Body of pancreas (tissue), 4 donors: Measurements from ENCODE around the gene ATP1A1. TPM values are rescaled to one million over a fixed set of nuclear protein-coding genes. Genes with fewer than 3 reads are reported as not detected.

ENCODE experiments used
- ATAC-seq: fragments of 150-250 bp; one replicate; pipeline ENCODE4 v1.9.1; 2016
- DNase-seq, 4 donors: peaks; one replicate each; pipeline ENCODE4 v3.0.0-alpha.2; 2019
- H3K27ac ChIP-seq, 4 donors: fragments of 200-600 bp; sonication (generic); 1 replicate in 3 of 4; 2 replicates in 1 of 4; pipeline versions ENCODE4 v1.5.1 to v1.6.1; 2016 to 2019; ENCODE audit warnings: mild to moderate bottlenecking in 1 of 4, mixed read lengths in 1 of 4, moderate library complexity in 1 of 4
- H3K27me3 ChIP-seq, 2 donors: fragments of 200-600 bp; sonication (generic); one replicate each; pipeline ENCODE4 v1.6.0; 2016; ENCODE audit warnings: mild to moderate bottlenecking in 1 of 2
- H3K36me3 ChIP-seq, 2 donors: fragments of 200-600 bp; sonication (generic); replicated peaks in 1 of 2; 2 replicates each; pipeline ENCODE4 v1.5.1; 2016; ENCODE audit warnings: low read depth in 2 of 2; ENCODE audit not compliant: insufficient read depth in 1 of 2
- H3K4me1 ChIP-seq: fragments of 200-600 bp; sonication (generic); one replicate; pipeline ENCODE4 v1.6.0; 2016
- H3K4me3 ChIP-seq, 2 donors: fragments of 200-600 bp; sonication (generic); 1 replicate in 1 of 2; 2 replicates in 1 of 2; pipeline ENCODE4 v1.5.1; 2016 to 2019
- H3K9me3 ChIP-seq, 3 donors: fragments of 200-600 bp; sonication (generic); 1 replicate in 2 of 3; 2 replicates in 1 of 3; pipeline ENCODE4 v1.5.1; 2016
- CTCF ChIP-seq, 7 experiments: fragments of 450-650 bp in 4 of 7; fragments of 200-600 bp in 3 of 7; sonication (generic) in 3 of 7; IDR thresholded peaks; one replicate each; pipeline ENCODE4 v1.5.1; 2016 to 2019; ENCODE audit warnings: antibody characterized with exemption in 7 of 7
- POLR2A ChIP-seq, 3 donors: fragments of 450-650 bp; IDR thresholded peaks; one replicate each; pipeline ENCODE4 v1.6.1; 2016; ENCODE audit warnings: antibody characterized with exemption in 3 of 3, mild to moderate bottlenecking in 2 of 3
- WGBS, 2 donors: methylation state at CpG; one replicate each; pipeline ENCODE4 v1.1.5; 2017; 5-methylcytosine and 5-hydroxymethylcytosine counted together
- intact Hi-C: fragments of 100-400 bp; cut with DNase I; formaldehyde crosslinking; loops from one replicate; pipeline ENCODE4 v1.15.1; 2023
- total RNA-seq, 2 donors: library from RNA; depleted of rRNA; stranded (reverse); fragments of >200 nt; gene quantifications; one replicate each; pipeline ENCODE4 v1.1.0, GENCODE V29; 2016

The ATP1A1 gene
- total RNA-seq, 2 donors from 2014 or later: 423 to 593 TPM

- Histone ChIP-seq H3K27ac (peak overlapping the region; percentile 66 to 83 (median 74)), H3K27me3 (no peaks in the 10 kb centered on the region), H3K36me3 (no peaks in the 10 kb centered on the region), H3K4me1 (peaks cover 45% of the 10 kb centered on the region), H3K4me3 (peak overlapping the region; percentile 38 to 84), H3K9me3 (no peaks in the 10 kb centered on the region)
- intact Hi-C loops: no loop called here
- DNase-seq (no peak), ATAC-seq (no peak)
- no peak for TF ChIP-seq POLR2A (IDR thresholded peaks at IDR 0.05)
- 28 to 32% methylated on average over 6 of the region's 6 CpGs for WGBS, 2 donors
Observed at GRCh38 chr1:116417678-116418077, 44.6 kb downstream of the ATP1A1 start.

- ATAC-seq (peak; percentile 79), DNase-seq (peak; percentile 79 to 84 (median 81))
- Histone ChIP-seq H3K4me3 (peak overlapping the region; percentile 38 to 84), H3K27me3 (no peaks in the 10 kb centered on the region), H3K36me3 (no peaks in the 10 kb centered on the region), H3K27ac (peak overlapping the region; percentile 66 to 83 (median 74)), H3K4me1 (peaks cover 41% of the 10 kb centered on the region), H3K9me3 (no peaks in the 10 kb centered on the region)
- TF ChIP-seq POLR2A (IDR thresholded peaks at IDR 0.05) (peak; percentile 54 to 76 (median 69)), CTCF (IDR thresholded peaks at IDR 0.05) (peak in 1 of 7 experiments; percentile 17)
- WGBS, 2 donors: 5 to 14% methylated on average over 14 to 46 of the region's 48 CpGs
- intact Hi-C loops: no loop called here
Observed at GRCh38 chr1:116418091-116418830, 45.2 kb downstream of the ATP1A1 start.

GRCh38 chr1:116420417-116421200, 47.6 kb downstream of the ATP1A1 start:
- no peak for DNase-seq
- Histone ChIP-seq H3K27me3 (no peaks in the 10 kb centered on the region), H3K9me3 (no peaks in the 10 kb centered on the region), H3K4me1 (peaks cover 40% of the 10 kb centered on the region), H3K27ac (peak overlapping the region in 3 of 4 donors; percentile 2 to 37 (median 4)), H3K4me3 (no peak overlapping the region), H3K36me3 (no peaks in the 10 kb centered on the region)
- TF ChIP-seq POLR2A (IDR thresholded peaks at IDR 0.05): no peak
- no peak for TF ChIP-seq CTCF (IDR thresholded peaks at IDR 0.05)
- WGBS, 2 donors: 22 to 50% methylated on average over 2 of the region's 2 CpGs
- ATAC-seq: no peak
- intact Hi-C loops: loop anchor here (10.0 kb wide), 1 partner anchor 54 kb away; no protein-coding TSS in a partner anchor

- TF ChIP-seq CTCF (IDR thresholded peaks at IDR 0.05) (no peak), POLR2A (IDR thresholded peaks at IDR 0.05) (no peak)
- Histone ChIP-seq H3K27ac (no peak overlapping the region), H3K9me3 (no peaks in the 10 kb centered on the region), H3K4me3 (no peak overlapping the region), H3K27me3 (no peaks in the 10 kb centered on the region), H3K36me3 (no peaks in the 10 kb centered on the region), H3K4me1 (peaks cover 6% of the 10 kb centered on the region)
- ATAC-seq (no peak), DNase-seq (no peak)
- intact Hi-C loops: loop anchor here (10.0 kb wide), 1 partner anchor 50 kb away; no protein-coding TSS in a partner anchor
- whole genome bisulfite sequencing, 2 donors: 62 to 75% methylated on average over 5 of the region's 5 CpGs
Observed at GRCh38 chr1:116424438-116424837, 51.4 kb downstream of the ATP1A1 start.

GRCh38 chr1:116424863-116425262, 51.8 kb downstream of the ATP1A1 start:
- H3K36me3 ChIP-seq: no peaks in the 10 kb centered on the region
- peaks cover 6% of the 10 kb centered on the region for H3K4me1 ChIP-seq
- TF ChIP-seq CTCF (IDR thresholded peaks at IDR 0.05) (no peak), POLR2A (IDR thresholded peaks at IDR 0.05) (no peak)
- no peak for DNase-seq
- no peak for ATAC-seq
- intact Hi-C loops: loop anchor here (10.0 kb wide), 1 partner anchor 50 kb away; no protein-coding TSS in a partner anchor
- H3K4me3 ChIP-seq: no peak overlapping the region
- H3K27ac ChIP-seq: no peak overlapping the region
- H3K27me3 ChIP-seq: no peaks in the 10 kb centered on the region
- 55 to 65% methylated on average over 1 of the region's 1 CpG for WGBS, 2 donors
- H3K9me3 ChIP-seq: no peaks in the 10 kb centered on the region
